GM13976 (cell line): ENCODE measurements around the gene SLC6A13.

Experiments used
- DNase-seq: peaks from one replicate; pipeline ENCODE4 v3.0.0; 2012; ENCODE audit warnings: low spot score
- in situ Hi-C: fragments of 300-500 bp; cut with MboI; formaldehyde crosslinking; loops from one replicate; pipeline ENCODE4 v1.12.0; 2022; ENCODE audit warnings: low sequenced_read_pairs, mixed read lengths, inconsistent platforms; ENCODE audit not compliant: unreplicated experiment
- TF ChIP-seq, protein P1 (sequence below): IDR thresholded peaks from 2 replicates; pipeline ENCODE4 v1.5.1; 2012; ENCODE audit warnings: borderline replicate concordance, mild to moderate bottlenecking; ENCODE audit not compliant: insufficient read depth; ENCODE audit errors: extremely low read depth, missing control alignments, control extremely low read depth

The SLC6A13 gene

DNA sequence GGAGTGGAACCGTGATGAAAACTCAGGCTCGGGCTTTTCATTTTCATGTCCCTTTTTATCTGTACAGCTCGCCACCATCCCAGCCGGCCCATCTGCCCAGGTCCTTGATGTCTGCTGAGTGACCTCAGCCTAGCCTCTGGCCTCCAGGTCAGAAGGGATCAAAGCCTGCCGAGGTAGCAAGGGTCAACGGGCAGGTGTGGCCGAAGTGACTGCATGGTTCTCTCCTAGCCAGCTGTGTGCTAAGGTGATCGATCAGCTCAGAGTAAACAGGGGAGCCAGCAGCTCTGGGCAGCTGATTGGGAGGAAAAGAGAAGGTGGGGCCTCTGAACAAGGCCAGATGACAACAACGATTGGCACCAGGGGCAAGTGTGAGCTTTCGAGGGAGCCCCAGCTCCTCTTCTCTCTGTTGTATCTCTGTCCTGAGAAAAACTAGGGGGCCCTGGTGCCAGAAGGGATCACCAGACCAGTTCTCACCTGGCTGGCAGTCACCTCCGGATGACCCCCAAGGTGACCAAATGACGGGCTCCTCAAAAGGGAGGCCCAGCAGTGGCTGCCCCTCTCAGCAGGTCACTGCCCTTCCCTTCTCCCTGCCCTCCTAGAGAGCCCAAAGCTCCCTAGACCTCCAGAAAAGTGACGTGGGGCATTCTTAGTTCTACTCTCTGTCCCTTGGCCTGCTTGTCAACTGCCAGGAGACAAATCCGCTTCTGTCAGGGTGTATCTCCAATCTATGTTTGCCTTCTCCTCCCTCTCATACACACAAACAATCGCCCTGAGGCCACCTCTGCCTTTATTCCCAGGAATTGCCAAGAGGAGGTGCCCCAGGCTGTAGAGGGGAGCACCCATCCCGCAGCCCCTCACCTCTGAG lies 52.1 kb downstream of the SLC6A13 start:
- DNase-seq: no peak
- in situ Hi-C loops: no loop called here
- TF ChIP-seq, protein P1, sequence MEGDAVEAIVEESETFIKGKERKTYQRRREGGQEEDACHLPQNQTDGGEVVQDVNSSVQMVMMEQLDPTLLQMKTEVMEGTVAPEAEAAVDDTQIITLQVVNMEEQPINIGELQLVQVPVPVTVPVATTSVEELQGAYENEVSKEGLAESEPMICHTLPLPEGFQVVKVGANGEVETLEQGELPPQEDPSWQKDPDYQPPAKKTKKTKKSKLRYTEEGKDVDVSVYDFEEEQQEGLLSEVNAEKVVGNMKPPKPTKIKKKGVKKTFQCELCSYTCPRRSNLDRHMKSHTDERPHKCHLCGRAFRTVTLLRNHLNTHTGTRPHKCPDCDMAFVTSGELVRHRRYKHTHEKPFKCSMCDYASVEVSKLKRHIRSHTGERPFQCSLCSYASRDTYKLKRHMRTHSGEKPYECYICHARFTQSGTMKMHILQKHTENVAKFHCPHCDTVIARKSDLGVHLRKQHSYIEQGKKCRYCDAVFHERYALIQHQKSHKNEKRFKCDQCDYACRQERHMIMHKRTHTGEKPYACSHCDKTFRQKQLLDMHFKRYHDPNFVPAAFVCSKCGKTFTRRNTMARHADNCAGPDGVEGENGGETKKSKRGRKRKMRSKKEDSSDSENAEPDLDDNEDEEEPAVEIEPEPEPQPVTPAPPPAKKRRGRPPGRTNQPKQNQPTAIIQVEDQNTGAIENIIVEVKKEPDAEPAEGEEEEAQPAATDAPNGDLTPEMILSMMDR: no peak

DNA sequence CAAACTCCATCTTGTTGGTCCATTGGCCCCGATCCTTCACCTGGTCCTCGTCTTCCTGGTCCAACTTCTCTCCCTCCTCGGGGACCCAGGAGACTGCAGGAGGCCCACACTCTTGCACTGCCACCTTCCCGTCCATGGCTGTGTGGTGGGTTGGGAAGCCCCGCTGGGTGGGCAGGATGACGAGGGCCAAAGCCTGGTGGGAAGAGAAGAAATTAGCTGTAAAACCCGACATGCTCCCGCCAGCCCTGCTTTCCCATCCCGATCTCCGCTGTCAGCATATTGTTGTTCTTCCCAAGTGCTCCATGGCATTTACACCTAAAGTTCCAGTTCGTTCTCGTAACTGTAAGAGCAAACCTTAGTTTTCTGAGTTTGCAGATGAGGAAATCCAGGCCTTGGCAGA lies 52.8 kb downstream of the SLC6A13 start:
- in situ Hi-C loops: no loop called here
- TF ChIP-seq, protein P1: no peak
- DNase-seq: no peak

DNA sequence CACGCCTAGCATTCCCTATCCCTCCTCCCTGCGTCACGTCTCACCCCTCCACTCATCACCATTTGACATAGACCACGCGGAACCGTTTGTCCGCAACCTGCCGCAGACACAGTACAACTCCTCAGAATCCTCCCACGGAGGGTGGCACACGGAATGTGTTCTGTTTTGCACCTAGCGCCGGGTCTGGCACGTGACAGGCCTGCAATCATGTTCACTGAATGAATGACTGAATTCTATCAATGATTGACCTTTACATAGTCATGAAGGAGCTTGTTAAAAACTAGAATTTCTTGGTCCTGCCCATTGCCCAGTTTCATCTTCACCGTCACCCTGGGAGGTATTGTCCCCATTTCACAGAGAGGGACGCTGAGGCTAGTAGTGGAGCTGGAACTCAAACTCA lies 53.4 kb downstream of the SLC6A13 start:
- TF ChIP-seq, protein P1: no peak
- DNase-seq: no peak
- in situ Hi-C loops: no loop called here

DNA sequence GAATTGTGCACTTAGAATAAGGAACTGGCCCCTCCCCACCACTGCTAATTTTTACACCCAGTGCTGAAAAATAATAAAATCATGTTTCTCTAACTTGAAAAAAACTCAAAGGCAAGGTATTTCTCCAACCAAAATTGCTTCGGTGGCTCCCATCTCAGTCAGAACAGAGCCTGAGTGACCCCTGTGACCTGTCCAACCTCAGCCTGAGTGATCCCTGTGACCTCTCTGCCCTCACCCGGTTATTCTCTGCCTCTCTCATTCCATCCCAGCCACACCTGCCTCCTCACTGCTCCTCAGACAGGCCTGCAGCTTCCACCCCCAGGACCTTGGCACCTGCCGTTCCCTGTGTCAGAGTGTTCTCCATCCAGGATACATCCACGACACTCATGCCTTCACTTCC lies 53.8 kb downstream of the SLC6A13 start:
- in situ Hi-C loops: no loop called here
- TF ChIP-seq, protein P1: no peak
- DNase-seq: no peak

DNA sequence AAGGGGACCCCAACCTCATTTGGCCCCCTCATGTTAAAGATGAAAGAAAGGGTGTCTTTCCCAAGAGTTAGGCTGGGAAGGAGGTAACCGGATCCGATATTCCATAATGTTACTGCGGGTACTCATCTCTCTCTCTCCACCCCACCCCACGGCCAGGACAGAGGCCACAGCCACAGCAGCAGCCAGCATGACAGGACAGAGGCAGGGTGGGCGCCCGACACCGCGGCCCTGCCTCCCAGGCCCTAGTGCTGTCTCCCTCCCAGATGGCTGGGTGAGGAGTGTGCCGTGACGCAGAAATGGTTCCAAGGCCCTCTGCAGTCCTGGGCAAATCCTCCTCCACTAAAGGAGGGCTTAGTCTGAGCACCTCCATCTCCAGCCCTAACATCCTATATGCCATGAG lies 54.8 kb downstream of the SLC6A13 start:
- TF ChIP-seq, protein P1: no peak

DNA sequence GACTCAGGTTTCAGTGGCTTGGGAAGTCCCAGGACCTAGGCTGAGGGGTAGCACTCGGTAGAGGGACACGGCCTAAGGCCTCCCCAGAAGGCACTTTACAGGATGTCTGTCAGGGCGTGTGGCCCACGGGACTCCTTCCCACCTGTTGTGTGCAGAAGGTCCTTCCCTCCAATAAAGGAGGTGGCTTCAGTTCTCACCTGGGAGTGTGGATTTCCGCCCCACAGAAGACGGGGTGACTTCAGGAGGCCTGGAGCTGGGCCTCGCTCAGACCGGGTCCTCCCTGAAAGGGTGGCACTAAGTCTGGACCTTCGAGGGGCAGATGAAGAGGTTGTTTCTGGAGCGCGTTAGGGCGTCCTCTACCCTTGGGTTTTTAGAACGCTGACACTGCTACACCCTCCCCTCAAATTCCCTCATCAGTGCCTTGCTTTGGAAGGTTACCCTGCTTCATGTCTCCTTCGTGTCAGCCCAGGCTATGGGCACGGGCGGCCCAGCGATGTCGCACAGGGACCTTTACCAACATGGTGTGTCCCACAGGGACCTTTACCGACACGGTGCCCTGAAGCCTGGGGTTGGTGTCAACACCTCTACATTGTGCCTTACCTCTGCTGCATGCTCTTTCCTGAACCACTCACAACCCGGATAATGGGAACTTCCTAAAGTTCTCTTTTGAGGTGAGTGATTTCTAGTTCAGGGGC lies 55.7 kb downstream of the SLC6A13 start:
- DNase-seq: no peak
- TF ChIP-seq, protein P1: no peak
- in situ Hi-C loops: no loop called here

More for the DNA sequence above, 54.8 kb downstream of the SLC6A13 start:
- in situ Hi-C loops: no loop called here
- DNase-seq: no peak
